Right ventricle myocardium inferior (tissue), 1 donor: Measurements from ENCODE around the gene NBR1. TPM values are rescaled to one million over a fixed set of nuclear protein-coding genes. Genes with fewer than 3 reads are reported as not detected.
"Not testable (repeated sequence)": the region's sequence is repeated elsewhere in the genome, so short reads cannot be mapped to it uniquely, and the experiment has no call there.

Experiments
- ATAC-seq: fragments of 200-7000 bp; cut with Tn5 transposase; one replicate; pipeline ENCODE4 v1.9.1; 2020; ENCODE audit warnings: mild to moderate bottlenecking, moderate library complexity
- DNase-seq: peaks from one replicate; pipeline ENCODE4 v3.0.0; 2021; ENCODE audit errors: missing footprints
- intact Hi-C: fragments of 100-400 bp; cut with DNase I; formaldehyde crosslinking; loops from one replicate; pipeline ENCODE4 v1.11.0; 2022
- total RNA-seq: library from RNA; stranded (reverse); fragmentation: NEBNext Ultra II Directional; extraction: Animal tissue kit (Norgen Biotek cat#: 25700); gene quantifications from one replicate; pipeline ENCODE4 v1.2.1, GENCODE V29; 2021
- donor health status: DM: no; HTN: yes; CAD: no; lungs with severe emphysema.

Gene NBR1
- total RNA-seq, 1 donor from 2014 or later, result 96.9 TPM

- no peak for ATAC-seq
- intact Hi-C loops, result no loop called here
These were observed 19.0 kb upstream of the NBR1 start for GRCh38 chr17:43151880-43152456.

GRCh38 chr17:43153197-43153835 is 17.7 kb upstream of the NBR1 start:
- DNase-seq, intact Hi-C loops, ATAC-seq: not testable (repeated sequence)

More at GRCh38 chr17:43151880-43152456, 19.0 kb upstream of the NBR1 start:
- no peak for DNase-seq

GRCh38 chr17:43155666-43156065 is 15.3 kb upstream of the NBR1 start:
- no peak for DNase-seq
- intact Hi-C loops, result no loop called here
- no peak for ATAC-seq

- ATAC-seq, DNase-seq, intact Hi-C loops: not testable (repeated sequence)
These were observed 11.8 kb upstream of the NBR1 start for GRCh38 chr17:43159232-43159631.

GRCh38 chr17:43159957-43160356 is 11.1 kb upstream of the NBR1 start:
- intact Hi-C loops, DNase-seq, ATAC-seq: not testable (repeated sequence)

GRCh38 chr17:43165971-43166370 is 5.0 kb upstream of the NBR1 start:
- DNase-seq, intact Hi-C loops, ATAC-seq: not testable (repeated sequence)

- peak; percentile 19 for ATAC-seq
- DNase-seq, result peak; percentile 79
- intact Hi-C loops, result loop anchor here (1.0 to 2.0 kb wide), 2 partner anchors 44 to 145 kb away; partner anchors contain the start of genes BRCA1 and RND2
These were observed 1.4 kb upstream of the NBR1 start for GRCh38 chr17:43169561-43170139.

- intact Hi-C loops, result loop anchor here (1.0 to 2.0 kb wide), 2 partner anchors 45 to 145 kb away; partner anchors contain the start of genes BRCA1 and RND2
These were observed 761 bp upstream of the NBR1 start for GRCh38 chr17:43170140-43170765.

GRCh38 chr17:43171586-43172487 is 823 bp downstream of the NBR1 start:
- intact Hi-C loops, result loop anchor here (2.0 kb wide), 1 partner anchor 147 kb away; the partner anchor contains the start of gene RND2
- ATAC-seq, result no peak
- peak; percentile 66 for DNase-seq

More at GRCh38 chr17:43170140-43170765, 761 bp upstream of the NBR1 start:
- ATAC-seq (peak; percentile 89), DNase-seq (peak; percentile 94)

GRCh38 chr17:43175213-43176118 is 4.5 kb downstream of the NBR1 start:
- DNase-seq, result no peak
- intact Hi-C loops, result no loop called here
- no peak for ATAC-seq

- intact Hi-C loops, result no loop called here
- no peak for DNase-seq
- ATAC-seq, result no peak
These were observed 5.1 kb downstream of the NBR1 start for GRCh38 chr17:43176119-43176570.

- no peak for ATAC-seq
These were observed 12.9 kb downstream of the NBR1 start for GRCh38 chr17:43183921-43184320.

GRCh38 chr17:43186656-43187055 is 15.6 kb downstream of the NBR1 start:
- intact Hi-C loops, ATAC-seq, DNase-seq: not testable (repeated sequence)

More at GRCh38 chr17:43183921-43184320, 12.9 kb downstream of the NBR1 start:
- no peak for DNase-seq
- intact Hi-C loops, result no loop called here

- ATAC-seq, result no peak
- intact Hi-C loops, result no loop called here
- no peak for DNase-seq
These were observed 22.2 kb downstream of the NBR1 start for GRCh38 chr17:43193251-43193650.

- intact Hi-C loops, result no loop called here
- ATAC-seq (no peak), DNase-seq (no peak)
These were observed 28.6 kb downstream of the NBR1 start for GRCh38 chr17:43199633-43200032.

GRCh38 chr17:43200127-43200526 is 29.1 kb downstream of the NBR1 start:
- DNase-seq, result no peak
- intact Hi-C loops, result no loop called here
- ATAC-seq, result no peak

GRCh38 chr17:43203013-43203412 is 32.0 kb downstream of the NBR1 start:
- DNase-seq, ATAC-seq, intact Hi-C loops: not testable (repeated sequence)
